ENCODE results near the gene PRKCA.

DNA sequence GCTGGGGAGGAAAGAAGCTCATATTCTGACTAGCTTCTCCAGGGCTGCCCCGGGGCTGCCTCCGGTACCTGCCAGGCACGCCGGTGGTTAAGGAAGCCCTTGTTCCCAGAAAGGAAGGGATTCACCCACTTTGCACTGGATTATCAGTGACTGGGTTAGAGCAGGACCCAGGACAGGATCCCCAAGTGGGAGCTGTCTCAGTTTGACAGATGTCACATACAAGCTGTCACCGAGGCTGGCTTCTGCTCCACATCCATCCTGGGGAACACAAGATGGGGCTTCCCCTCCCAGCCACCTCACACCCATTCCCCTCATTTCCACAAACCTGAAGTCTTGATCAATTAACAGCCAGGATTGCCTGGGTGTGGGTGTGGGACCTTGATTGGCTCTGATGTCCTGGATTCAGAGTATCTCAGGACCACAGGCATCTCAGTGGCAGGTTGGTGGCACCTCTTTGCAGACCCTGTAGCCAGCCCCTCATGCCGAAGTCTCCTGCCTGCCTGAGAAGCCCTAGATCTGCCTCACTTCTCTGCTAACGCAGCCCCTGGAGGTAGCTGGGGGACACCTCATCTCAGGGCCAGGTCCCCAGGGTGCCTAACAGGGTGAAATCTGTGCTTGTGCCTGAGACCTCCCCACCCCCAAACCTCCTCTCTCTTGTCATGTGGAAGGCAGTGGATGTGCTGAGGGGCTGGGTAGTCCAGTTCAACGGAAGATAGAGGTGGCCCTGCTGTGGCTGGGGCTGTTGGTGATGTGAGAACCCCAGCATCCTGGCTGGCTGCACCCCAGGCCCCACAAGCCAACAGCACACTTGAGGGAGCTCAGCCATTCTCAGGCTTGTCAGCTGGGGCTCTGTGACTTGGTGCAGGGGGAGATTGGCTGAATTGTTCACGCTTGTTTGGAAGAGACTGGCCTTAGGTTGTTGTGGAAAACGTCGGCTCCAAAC lies 533.9 kb downstream of the PRKCA start:
- TF ChIP-seq ZNF274 (IDR thresholded peaks at IDR 0.05; ENCODE audit: low read depth, low read length): no peak
- no peak for TF ChIP-seq YY1 (IDR thresholded peaks at IDR 0.05; ENCODE audit: insufficient read depth, insufficient read length)

Data from NT2/D1 (cell line).